Stimulated activated CD4-positive, alpha-beta T cell treated with anti-CD3 and anti-CD28 coated beads, Interleukin-12 subunit alpha, Interleukin-12 subunit beta, amount 100 ng/mL, for 24 hours (primary cell): ENCODE results near the gene FAAP100.
"Not testable (repeated sequence)": the region's sequence is repeated elsewhere in the genome, so short reads cannot be mapped to it uniquely, and the experiment has no call there.

Source experiments
- DNase-seq, 2 experiments: peaks; one replicate each; pipeline ENCODE4 v3.0.0-alpha.2; 2020; ENCODE audit warnings: low read depth in 2 of 2

Gene FAAP100

DNA sequence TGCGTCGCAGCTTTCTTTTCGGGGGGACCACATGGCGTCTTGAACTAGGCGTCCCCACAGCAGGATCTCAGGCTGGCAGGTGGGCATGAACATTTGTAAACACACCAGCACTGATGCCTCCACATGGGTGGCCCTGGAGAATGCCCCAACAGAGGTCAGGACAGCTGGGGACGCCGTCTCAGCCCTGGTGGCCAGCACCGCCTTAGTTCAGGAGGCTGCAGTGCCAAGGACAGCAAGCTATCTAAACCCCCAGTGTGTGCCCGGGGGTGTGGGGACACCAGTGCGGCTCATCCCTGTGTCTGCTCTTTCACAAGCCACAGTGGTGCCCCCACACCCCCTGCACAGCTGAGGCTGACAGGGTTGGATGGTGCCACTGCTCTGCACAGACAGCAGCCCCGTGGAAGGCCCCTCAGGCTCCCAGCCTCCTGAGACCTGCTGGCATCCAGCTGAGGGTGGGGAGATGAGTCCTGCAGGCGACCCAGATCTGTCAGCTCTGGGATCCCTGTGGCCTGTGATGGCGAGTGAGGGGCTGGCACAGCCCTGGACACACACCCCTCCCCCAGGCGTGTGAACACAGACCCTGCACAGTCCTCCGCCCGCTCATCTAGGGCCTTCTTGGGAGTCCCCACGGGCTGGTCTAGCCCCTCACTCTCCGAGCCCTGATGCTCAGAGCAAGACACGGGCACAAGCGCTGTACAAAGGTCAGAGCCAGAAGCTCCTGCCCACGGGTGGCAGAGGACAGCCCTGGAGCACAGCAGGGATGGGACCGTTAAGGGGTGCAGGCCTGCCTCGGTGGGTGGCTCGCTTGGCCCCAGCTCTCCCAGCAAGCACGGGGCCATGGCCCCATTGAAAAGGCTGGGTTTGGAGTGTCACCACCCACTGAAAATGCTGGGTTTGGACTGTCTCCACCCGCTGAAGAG lies 13.2 kb downstream of the FAAP100 start:
- no peak for DNase-seq

DNA sequence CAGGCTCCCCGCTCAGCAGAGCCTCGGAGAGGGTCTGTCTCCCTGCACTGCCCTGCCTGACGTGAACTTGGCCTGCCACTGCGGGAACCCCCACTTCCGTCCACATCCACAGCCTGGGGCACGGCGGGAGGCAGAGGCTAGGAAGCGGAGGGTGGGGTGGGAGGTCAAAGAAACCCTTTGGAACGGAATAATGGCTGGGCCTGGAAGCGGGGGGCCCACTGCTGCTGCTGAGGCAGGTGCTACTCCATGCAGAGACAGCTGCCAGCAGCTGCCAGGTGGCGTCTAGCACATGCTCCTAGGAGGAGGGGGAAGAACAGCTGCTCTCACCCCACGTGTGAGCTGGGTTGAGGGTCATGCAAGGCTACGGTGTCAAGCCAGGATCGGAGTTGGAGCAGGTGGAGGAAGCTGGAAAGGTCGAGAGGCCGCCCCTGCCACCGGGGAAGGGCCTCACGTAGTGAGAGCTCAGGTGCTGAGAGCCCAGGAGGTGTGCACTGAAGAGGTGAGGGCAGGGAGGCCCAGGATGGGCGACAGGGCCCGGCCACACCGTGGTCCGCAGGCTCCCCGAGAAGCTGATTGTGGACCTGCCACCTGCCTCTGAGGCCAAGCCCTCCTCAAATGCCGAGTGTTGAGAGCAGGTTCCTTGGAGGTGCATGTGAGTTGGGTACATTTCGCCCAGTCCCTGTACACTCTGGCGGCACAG lies 14.1 kb downstream of the FAAP100 start:
- no peak for DNase-seq

DNA sequence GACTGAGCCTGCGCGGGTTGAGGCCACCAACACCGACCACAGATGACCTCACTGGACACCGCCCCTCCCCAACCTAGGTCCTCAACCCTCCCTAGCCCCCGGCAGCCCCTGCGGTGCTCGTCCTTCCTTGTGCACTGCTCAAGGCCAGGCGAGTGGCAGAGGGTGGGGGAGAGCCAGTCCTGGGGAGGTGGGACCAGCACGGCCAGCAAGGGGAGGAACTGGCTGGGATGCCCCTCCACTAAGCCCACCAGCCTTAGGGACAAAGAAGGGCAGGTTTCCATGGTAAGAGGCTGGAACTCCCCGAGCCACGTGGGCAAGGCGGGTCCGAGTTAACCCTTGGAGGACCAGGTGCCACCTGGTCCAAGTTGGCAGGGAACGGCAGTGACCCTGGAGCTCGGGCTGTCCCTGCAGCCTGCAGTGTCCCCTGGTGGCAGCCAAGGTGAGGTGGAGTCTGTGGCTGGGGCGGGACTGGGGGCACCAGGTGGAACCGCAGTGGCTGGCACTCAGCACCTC lies 14.8 kb downstream of the FAAP100 start:
- no peak for DNase-seq

GRCh38 chr17:81536299-81537290 lies 15.6 kb downstream of the FAAP100 start:
- no peak for DNase-seq

GRCh38 chr17:81535480-81536298 lies 16.5 kb downstream of the FAAP100 start:
- DNase-seq, result no peak

DNA sequence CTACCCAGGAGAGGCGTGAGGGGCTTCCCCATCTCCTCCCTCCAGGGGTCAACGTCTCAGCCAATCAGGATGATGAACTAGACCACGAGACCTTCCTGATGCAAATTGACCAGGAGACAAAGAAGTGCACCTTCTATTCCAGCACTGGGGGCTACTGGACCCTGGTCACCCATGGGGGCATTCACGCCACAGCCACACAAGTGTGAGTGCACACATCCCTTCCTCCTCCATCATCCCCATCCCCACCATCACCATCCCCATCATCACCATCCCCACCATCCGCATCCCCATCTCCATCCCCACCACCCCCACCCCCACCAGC lies 17.2 kb downstream of the FAAP100 start:
- no peak for DNase-seq

DNA sequence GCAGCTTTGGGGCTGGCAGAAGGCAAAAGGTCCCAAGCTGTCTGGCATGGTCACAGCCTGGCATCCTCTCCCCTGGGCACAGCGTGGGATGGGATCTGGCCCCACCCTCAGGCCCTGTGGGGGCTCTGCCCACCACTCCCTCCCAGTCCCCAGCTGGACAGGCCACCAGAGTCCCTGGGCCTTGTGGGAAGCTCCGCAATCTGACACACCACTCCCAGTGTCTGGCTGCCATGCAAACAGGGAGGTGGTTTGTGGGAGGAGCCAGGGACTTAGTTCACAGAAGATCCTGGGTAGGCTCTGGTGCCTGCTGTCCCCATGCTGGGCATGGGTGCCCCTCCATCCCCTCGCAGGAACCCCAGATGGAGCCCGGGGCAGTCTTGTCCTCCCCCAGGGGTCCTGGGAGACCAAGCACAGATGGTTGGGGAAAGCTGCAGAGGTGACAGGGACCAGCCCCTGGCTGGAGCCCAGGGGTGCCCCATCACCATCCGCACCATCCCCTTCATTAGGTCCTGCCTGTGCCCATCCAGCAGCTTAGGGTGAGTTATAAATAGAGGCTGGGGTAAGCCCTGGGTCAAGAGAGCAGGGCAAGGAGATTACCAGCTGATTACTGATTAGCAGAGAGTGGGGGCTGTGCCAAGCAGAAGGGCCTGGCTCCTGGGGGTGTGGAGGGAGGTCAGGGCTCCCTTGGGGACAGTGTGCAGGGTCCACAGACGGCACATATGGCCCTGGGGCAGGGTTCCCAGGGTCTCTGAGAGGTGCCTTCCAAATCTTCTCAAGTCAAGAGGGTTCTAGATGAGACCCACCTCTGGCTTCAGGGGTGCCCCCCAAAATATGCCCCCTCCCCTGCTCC lies 17.8 kb downstream of the FAAP100 start:
- DNase-seq, result no peak

GRCh38 chr17:81533339-81534141 lies 18.6 kb downstream of the FAAP100 start:
- DNase-seq, result no peak

DNA sequence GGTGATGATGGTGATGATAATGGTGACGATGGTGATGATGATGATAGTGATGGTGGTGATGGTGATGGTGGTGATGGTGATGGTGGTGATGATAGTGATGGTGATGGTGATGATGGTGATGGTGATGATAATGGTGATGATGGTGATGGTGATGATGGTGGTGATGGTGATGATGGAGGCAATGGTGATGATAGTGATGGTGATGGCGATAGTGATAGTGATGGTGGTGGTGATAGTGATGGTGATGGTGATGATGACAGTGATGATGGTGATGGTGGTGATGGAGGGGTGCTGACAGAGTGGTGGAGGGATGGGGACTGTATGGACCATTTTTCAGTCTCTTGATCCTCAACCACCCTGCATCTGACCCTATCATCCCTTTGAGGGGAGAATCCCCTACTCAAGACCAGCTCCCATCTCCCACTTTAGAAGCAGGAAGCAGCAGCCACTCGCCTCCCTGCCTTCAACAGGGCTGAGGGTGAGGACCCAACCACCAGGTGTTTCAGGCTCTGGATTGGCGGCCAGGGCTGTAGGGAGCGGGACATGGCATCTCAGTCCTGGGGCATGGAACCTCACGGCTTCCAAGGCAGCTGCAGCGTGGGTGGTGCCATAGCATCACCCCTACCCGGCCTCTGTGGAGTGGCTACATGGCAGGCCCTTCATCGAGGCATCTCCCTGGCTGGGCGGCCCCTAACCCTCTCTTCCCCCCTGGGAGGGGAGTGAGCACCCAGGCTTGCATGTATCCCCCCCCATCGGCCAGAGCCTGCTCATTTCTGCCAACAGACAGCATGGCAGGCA lies 19.5 kb downstream of the FAAP100 start:
- DNase-seq, result no peak

DNA sequence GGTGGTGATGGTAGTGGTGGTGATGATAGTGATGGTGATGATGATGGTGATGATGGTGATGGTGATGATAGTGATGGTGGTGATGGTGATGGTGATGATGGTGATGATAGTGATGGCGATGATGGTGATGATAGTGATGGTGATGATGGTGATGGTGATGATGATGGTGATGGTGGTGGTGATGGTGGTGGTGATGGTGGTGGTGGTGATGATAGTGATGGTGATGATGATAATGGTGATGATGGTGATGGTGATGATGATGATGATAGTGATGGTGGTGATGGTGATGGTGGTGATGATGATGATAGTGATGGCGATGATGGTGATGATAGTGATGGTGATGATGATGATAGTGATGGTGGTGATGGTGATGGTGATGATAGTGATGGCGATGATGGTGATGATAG lies 20.2 kb downstream of the FAAP100 start:
- DNase-seq, result not testable (repeated sequence)

GRCh38 chr17:81531013-81531412 lies 21.1 kb downstream of the FAAP100 start:
- not testable (repeated sequence) for DNase-seq

DNA sequence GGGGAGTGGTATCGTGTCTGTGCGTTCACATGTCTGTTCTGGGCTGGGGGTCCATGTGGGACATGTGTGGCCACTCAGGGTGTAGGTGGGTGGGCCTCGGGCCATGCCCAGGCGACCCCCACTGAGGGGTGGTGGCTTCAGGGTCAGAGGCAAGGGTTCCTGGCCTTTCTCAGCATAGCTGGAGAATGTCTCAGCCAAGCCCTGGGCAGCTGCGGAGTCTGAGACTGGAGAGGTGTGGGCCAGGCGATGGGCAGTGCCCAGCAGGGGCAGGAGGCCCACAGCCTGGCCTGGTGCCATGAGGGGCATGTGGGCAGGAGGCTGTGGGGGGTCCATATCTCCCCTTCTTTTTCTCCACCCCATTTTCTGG lies 22.7 kb downstream of the FAAP100 start:
- no peak for DNase-seq

- DNase-seq, result no peak
Observed at GRCh38 chr17:81528651-81529436, 23.3 kb downstream of the FAAP100 start.

DNA sequence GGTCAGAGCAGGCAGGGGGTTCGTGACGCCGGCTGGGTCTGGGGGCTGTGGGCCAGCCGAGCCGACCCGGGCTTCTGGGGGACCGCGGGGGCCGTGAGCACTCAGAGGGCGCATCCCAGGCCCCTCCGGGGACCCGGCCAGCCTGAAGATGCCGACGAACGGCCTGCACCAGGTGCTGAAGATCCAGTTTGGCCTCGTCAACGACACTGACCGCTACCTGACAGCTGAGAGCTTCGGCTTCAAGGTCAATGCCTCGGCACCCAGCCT lies 23.8 kb downstream of the FAAP100 start:
- no peak for DNase-seq

DNA sequence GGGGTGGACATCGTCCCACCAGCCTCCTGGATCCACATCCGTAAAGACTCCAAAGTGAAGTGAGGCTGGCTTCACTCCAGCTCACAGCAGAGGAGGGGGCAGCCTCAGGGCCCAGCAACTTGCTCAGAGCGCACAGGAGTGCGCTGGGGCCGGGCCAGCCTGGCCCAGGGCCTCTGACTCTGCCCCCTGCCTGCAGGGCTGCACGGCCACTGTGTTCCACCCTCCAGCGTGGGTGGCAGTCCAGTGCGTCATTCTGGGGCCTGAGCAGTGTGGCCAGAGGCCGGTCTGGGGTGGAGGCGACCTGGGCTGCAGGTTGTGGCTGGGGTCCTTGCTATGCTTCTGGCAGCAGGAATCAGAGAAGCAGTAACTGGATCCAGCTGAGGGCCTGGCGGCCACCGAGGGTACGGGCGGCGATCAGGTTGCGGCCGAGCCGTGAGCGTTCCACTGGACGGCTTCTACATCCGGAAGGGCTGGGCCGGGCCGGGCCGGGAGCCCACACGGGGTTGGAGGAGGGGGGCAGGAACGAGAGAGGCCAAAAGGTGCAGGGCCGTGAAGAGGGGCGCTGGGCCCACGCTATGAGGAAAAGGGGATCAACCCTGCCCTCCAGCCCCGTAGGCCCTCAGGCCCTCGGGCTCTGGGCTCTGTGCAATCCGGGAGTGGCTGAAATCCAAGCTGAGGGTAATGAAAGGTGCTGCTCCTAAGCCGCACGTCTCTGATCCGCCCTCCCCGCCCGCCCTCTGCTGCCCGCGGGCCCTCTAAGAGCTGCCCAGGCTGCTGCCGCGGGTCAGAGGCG lies 24.4 kb downstream of the FAAP100 start, which contains the start of gene FSCN2:
TSS of gene FSCN2 (plus strand) at position 787 of the 793 bp plus-strand sequence. CDS start 155 bp downstream, outside the sequence.
- DNase-seq, result no peak

GRCh38 chr17:81526662-81527571 lies 25.2 kb downstream of the FAAP100 start:
- no peak for DNase-seq
